Measurements from ENCODE around the gene PCSK6.

DNA sequence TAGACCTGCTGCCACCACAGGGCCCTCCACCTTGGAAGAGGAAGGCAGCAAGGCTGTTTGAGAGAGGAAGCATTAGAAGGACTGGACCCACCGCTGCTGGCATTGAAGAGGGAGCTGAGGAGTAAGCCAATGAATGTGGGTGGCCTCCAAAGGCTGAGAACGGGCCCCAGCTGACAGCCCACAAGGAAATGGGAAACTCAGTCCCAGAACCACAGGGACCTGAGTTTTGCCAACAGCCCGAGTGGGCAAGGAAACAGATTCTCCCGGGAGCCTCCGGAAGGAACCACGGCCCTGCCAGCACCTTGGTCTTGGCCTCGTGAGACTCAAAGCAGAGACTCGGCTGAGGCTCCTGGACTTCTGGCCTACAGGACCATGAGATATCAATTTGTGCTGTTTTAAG is 99.0 kb downstream of the PCSK6 start:
- TF ChIP-seq PPARA (CRISPR knock-in tag; IDR thresholded peaks at IDR 0.05; ENCODE audit: borderline replicate concordance) = no peak
- TF ChIP-seq, protein P1, sequence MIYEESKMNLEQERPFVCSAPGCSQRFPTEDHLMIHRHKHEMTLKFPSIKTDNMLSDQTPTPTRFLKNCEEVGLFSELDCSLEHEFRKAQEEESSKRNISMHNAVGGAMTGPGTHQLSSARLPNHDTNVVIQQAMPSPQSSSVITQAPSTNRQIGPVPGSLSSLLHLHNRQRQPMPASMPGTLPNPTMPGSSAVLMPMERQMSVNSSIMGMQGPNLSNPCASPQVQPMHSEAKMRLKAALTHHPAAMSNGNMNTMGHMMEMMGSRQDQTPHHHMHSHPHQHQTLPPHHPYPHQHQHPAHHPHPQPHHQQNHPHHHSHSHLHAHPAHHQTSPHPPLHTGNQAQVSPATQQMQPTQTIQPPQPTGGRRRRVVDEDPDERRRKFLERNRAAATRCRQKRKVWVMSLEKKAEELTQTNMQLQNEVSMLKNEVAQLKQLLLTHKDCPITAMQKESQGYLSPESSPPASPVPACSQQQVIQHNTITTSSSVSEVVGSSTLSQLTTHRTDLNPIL (CRISPR knock-in tag; IDR thresholded peaks at IDR 0.05; ENCODE audit: low read depth) = no peak
- TF ChIP-seq ZNF565 (CRISPR knock-in tag; conservative IDR thresholded peaks at IDR 0.05; ENCODE audit: low read depth) = no peak
- no peak for TF ChIP-seq ZNF70 (CRISPR knock-in tag; IDR thresholded peaks at IDR 0.05)
- TF ChIP-seq, protein P2, sequence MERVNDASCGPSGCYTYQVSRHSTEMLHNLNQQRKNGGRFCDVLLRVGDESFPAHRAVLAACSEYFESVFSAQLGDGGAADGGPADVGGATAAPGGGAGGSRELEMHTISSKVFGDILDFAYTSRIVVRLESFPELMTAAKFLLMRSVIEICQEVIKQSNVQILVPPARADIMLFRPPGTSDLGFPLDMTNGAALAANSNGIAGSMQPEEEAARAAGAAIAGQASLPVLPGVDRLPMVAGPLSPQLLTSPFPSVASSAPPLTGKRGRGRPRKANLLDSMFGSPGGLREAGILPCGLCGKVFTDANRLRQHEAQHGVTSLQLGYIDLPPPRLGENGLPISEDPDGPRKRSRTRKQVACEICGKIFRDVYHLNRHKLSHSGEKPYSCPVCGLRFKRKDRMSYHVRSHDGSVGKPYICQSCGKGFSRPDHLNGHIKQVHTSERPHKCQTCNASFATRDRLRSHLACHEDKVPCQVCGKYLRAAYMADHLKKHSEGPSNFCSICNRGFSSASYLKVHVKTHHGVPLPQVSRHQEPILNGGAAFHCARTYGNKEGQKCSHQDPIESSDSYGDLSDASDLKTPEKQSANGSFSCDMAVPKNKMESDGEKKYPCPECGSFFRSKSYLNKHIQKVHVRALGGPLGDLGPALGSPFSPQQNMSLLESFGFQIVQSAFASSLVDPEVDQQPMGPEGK (CRISPR knock-in tag; IDR thresholded peaks at IDR 0.05; ENCODE audit: borderline replicate concordance) = no peak
- no peak for TF ChIP-seq TCF4 (CRISPR knock-in tag; IDR thresholded peaks at IDR 0.05; ENCODE audit: borderline replicate concordance)
- no peak for TF ChIP-seq ZC3H10 (CRISPR knock-in tag; IDR thresholded peaks at IDR 0.05)

Data from SK-N-SH treated with all-trans-retinoic acid at 6 μM for 48 hours (cell line).